Mucosa of stomach (tissue), 1 donor: ENCODE results near the gene MBD2.

Source experiments
- H3K27me3 ChIP-seq: one replicate; pipeline ENCODE4 v1.7.0; 2013; ENCODE audit warnings: mild to moderate bottlenecking, low read length; ENCODE audit not compliant: control insufficient read depth, insufficient read depth
- H3K36me3 ChIP-seq: one replicate; pipeline ENCODE4 v1.7.0; 2013; ENCODE audit warnings: low read length; ENCODE audit not compliant: control insufficient read depth, insufficient read depth
- H3K4me1 ChIP-seq: one replicate; pipeline ENCODE4 v1.7.0; 2013; ENCODE audit warnings: mild to moderate bottlenecking, low read length; ENCODE audit not compliant: control insufficient read depth, insufficient read depth
- H3K4me3 ChIP-seq: one replicate; pipeline ENCODE4 v1.7.0; 2013; ENCODE audit warnings: low read length
- H3K9ac ChIP-seq: one replicate; pipeline ENCODE4 v1.7.0; 2013; ENCODE audit warnings: mild to moderate bottlenecking, low read length, moderate library complexity
- H3K9me3 ChIP-seq: one replicate; pipeline ENCODE4 v1.7.0; 2013; ENCODE audit warnings: mild to moderate bottlenecking, low read length, moderate library complexity; ENCODE audit not compliant: control insufficient read depth
- donor health status: Pancreatic carcinoma.

MBD2 gene

GRCh38 chr18:54109131-54109683 is 115.3 kb downstream of the MBD2 start:
- Histone ChIP-seq H3K4me3 (no peak overlapping the region), H3K36me3 (no peaks in the 10 kb centered on the region), H3K9me3 (no peaks in the 10 kb centered on the region), H3K27me3 (no peaks in the 10 kb centered on the region), H3K4me1 (no peaks in the 10 kb centered on the region), H3K9ac (no peak overlapping the region)

GRCh38 chr18:54102123-54102522 is 122.3 kb downstream of the MBD2 start:
- no peaks in the 10 kb centered on the region for H3K9me3 ChIP-seq
- no peak overlapping the region for H3K9ac ChIP-seq
- no peaks in the 10 kb centered on the region for H3K4me1 ChIP-seq
- H3K27me3 ChIP-seq = no peaks in the 10 kb centered on the region
- no peak overlapping the region for H3K4me3 ChIP-seq
- H3K36me3 ChIP-seq = no peaks in the 10 kb centered on the region
